HepG2 (cell line): ENCODE results near the gene PLXNB2. TPM values are rescaled to one million over a fixed set of nuclear protein-coding genes. Genes with fewer than 3 reads are reported as not detected.

Experiments used
- ARID2 ChIP-seq: sonication (generic); formaldehyde crosslinking; IDR thresholded peaks from 2 replicates; pipeline ENCODE4 v1.8.1; 2022; ENCODE audit warnings: mild to moderate bottlenecking, missing genetic modification reagents, borderline replicate concordance
- FOSL2 ChIP-seq: sonication (generic); formaldehyde crosslinking; IDR thresholded peaks from 2 replicates; pipeline ENCODE4 v1.4.0; 2020; ENCODE audit warnings: missing genetic modification reagents
- FOXM1 ChIP-seq: sonication (generic); formaldehyde crosslinking; IDR thresholded peaks from 2 replicates; pipeline ENCODE4 v1.5.0; 2020; ENCODE audit warnings: missing genetic modification reagents
- HNRNPUL1 ChIP-seq: fragments of 200-400 bp; formaldehyde crosslinking; IDR thresholded peaks from 2 replicates; pipeline ENCODE4 v1.6.1; 2017; ENCODE audit warnings: low read depth, mild to moderate bottlenecking, low read length, moderate library complexity
- IRX3 ChIP-seq: sonication (generic); formaldehyde crosslinking; IDR thresholded peaks from 2 replicates; pipeline ENCODE4 v1.8.1; 2023; ENCODE audit warnings: mild to moderate bottlenecking, low read depth, missing genetic modification reagents, borderline replicate concordance
- MTF2 ChIP-seq: sonication (generic); formaldehyde crosslinking; IDR thresholded peaks from 2 replicates; pipeline ENCODE4 v1.5.0; 2020; ENCODE audit warnings: missing genetic modification reagents, borderline replicate concordance
- ZIK1 ChIP-seq: sonication (generic); formaldehyde crosslinking; IDR thresholded peaks from 2 replicates; pipeline ENCODE4 v1.5.0; 2020; ENCODE audit warnings: mild to moderate bottlenecking, low read depth, missing genetic modification reagents, borderline replicate concordance
- ZNF260 ChIP-seq: sonication (generic); formaldehyde crosslinking; IDR thresholded peaks from 2 replicates; pipeline ENCODE4 v1.4.0; 2020; ENCODE audit warnings: missing genetic modification reagents, low read depth, mild to moderate bottlenecking, borderline replicate concordance
- ZNF674 ChIP-seq: sonication (generic); formaldehyde crosslinking; IDR thresholded peaks from 2 replicates; pipeline ENCODE4 v1.5.0; 2020; ENCODE audit warnings: low read depth, mild to moderate bottlenecking, missing genetic modification reagents
- ZNF850 ChIP-seq: sonication (generic); formaldehyde crosslinking; conservative IDR thresholded peaks from 2 replicates; pipeline ENCODE4 v1.9.0; 2021; ENCODE audit warnings: mild to moderate bottlenecking, missing genetic modification reagents
- ZSCAN21 ChIP-seq: sonication (generic); formaldehyde crosslinking; IDR thresholded peaks from 2 replicates; pipeline ENCODE4 v1.8.0; 2022; ENCODE audit warnings: mild to moderate bottlenecking, missing genetic modification reagents, moderate library complexity, borderline replicate concordance
- polyA plus RNA-seq, 8 experiments: library from polyadenylated mRNA; depleted of rRNA in 3 of 8; stranded (reverse) in 7 of 8; unstranded in 1 of 8; fragments of >200 nt; fragmentation: Illumina TruSeq in 4 of 8; extraction: Trizol in 4 of 8; gene quantifications; 2 replicates each; pipeline versions ENCODE4 v1.2.1 to v1.2.3, GENCODE V29; 2011 to 2016; ENCODE audit warnings: low read depth in 4 of 8, missing spikeins in 1 of 8, mixed read lengths in 1 of 8; ENCODE audit not compliant: insufficient read depth in 1 of 8
- total RNA-seq, 5 experiments: library from RNA; depleted of rRNA; stranded (reverse); fragments of >200 nt; fragmentation: Illumina TruSeq; extraction: Trizol; gene quantifications; 2 replicates each; pipeline ENCODE4 v1.2.3, GENCODE V29; 2016; ENCODE audit warnings: low read depth in 1 of 5
- TF ChIP-seq, protein P1 (sequence below): sonication (generic); formaldehyde crosslinking; IDR thresholded peaks from 2 replicates; pipeline ENCODE4 v1.4.0; 2020; ENCODE audit warnings: missing genetic modification reagents
- TF ChIP-seq, protein P2 (sequence below): IDR thresholded peaks from 2 replicates; pipeline ENCODE4 v1.6.1; 2016; ENCODE audit warnings: mild to moderate bottlenecking, missing biosample characterization, missing genetic modification reagents
- TF ChIP-seq, protein P3 (sequence below), 2 experiments: fragments of 450-650 bp in 1 of 2; sonication (generic) in 1 of 2; formaldehyde crosslinking in 1 of 2; IDR thresholded peaks; 2 replicates each; pipeline versions ENCODE4 v1.6.1 to v1.8.0; 2016 to 2022; ENCODE audit warnings: antibody characterized with exemption in 1 of 2, mild to moderate bottlenecking in 1 of 2, missing genetic modification reagents in 1 of 2
- TF ChIP-seq, protein P4 (sequence below): sonication (generic); formaldehyde crosslinking; conservative IDR thresholded peaks from 2 replicates; pipeline ENCODE4 v1.8.0; 2022; ENCODE audit warnings: missing genetic modification reagents

The PLXNB2 gene
- total and polyA plus RNA-seq, 2 of the 13 experiments (the other 11 are each of a cell fraction or from before 2014, with no cell fraction given), result 32.6 to 68.9 TPM

DNA sequence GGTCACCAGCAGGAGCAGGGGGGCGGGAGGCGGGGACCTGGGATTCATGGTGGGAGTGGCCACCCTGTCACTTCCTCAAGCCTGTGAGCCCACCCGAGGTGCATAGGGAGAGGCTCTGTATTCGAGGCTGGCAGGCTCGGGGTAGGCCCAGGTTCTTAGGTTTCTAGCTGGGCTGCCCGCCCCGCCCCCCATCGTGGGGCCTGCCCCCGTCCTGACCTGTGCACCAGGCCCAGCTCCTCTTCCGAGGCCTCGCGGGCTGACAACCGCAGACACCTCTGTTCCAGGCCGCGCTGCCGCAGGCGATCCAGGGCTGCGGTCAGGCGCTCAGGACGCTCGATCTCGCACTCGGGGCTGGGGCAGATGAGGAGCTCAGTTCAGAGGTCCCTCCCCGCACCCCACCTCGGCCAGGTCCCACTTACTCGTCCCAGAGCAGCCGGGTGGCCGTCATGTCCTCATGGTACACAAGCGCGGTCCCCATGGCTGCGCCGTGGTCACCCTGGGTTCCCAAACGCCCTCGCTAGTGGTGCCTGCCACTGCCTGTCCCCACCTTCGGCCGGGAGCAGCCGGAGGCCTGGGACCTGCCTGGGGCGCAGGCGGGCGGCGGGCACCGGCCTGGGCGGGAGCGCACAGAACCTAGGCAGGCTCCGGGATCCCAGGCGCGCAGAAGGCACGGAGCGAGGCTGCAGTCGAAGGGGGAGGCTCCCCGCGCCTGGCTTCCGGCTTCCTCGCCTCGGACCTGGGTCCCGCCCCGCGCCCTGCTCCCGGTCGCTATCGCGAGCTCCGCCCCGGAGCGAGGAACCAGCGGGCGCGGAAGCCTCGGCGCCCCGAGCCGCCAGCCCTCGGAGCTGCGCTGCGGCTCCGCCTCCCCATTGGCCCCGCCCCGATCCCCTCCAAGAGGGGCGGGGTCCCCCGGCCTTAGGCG, 56.6 kb downstream of the PLXNB2 start, which contains the start of gene HDAC10 (continued):
- TF ChIP-seq, protein P1, sequence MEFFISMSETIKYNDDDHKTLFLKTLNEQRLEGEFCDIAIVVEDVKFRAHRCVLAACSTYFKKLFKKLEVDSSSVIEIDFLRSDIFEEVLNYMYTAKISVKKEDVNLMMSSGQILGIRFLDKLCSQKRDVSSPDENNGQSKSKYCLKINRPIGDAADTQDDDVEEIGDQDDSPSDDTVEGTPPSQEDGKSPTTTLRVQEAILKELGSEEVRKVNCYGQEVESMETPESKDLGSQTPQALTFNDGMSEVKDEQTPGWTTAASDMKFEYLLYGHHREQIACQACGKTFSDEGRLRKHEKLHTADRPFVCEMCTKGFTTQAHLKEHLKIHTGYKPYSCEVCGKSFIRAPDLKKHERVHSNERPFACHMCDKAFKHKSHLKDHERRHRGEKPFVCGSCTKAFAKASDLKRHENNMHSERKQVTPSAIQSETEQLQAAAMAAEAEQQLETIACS (CRISPR knock-in tag), result no peak
- TF ChIP-seq, protein P2, sequence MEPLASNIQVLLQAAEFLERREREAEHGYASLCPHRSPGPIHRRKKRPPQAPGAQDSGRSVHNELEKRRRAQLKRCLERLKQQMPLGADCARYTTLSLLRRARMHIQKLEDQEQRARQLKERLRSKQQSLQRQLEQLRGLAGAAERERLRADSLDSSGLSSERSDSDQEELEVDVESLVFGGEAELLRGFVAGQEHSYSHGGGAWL (CRISPR knock-in tag), result no peak; the same call in 1 of the 2 replicates
- TF ChIP-seq, protein P3, sequence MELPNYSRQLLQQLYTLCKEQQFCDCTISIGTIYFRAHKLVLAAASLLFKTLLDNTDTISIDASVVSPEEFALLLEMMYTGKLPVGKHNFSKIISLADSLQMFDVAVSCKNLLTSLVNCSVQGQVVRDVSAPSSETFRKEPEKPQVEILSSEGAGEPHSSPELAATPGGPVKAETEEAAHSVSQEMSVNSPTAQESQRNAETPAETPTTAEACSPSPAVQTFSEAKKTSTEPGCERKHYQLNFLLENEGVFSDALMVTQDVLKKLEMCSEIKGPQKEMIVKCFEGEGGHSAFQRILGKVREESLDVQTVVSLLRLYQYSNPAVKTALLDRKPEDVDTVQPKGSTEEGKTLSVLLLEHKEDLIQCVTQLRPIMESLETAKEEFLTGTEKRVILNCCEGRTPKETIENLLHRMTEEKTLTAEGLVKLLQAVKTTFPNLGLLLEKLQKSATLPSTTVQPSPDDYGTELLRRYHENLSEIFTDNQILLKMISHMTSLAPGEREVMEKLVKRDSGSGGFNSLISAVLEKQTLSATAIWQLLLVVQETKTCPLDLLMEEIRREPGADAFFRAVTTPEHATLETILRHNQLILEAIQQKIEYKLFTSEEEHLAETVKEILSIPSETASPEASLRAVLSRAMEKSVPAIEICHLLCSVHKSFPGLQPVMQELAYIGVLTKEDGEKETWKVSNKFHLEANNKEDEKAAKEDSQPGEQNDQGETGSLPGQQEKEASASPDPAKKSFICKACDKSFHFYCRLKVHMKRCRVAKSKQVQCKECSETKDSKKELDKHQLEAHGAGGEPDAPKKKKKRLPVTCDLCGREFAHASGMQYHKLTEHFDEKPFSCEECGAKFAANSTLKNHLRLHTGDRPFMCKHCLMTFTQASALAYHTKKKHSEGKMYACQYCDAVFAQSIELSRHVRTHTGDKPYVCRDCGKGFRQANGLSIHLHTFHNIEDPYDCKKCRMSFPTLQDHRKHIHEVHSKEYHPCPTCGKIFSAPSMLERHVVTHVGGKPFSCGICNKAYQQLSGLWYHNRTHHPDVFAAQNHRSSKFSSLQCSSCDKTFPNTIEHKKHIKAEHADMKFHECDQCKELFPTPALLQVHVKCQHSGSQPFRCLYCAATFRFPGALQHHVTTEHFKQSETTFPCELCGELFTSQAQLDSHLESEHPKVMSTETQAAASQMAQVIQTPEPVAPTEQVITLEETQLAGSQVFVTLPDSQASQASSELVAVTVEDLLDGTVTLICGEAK (IDR thresholded peaks at IDR 0.05), result no peak
- TF ChIP-seq, protein P3 (CRISPR knock-in tag; IDR thresholded peaks at IDR 0.05), result peak; percentile 80
- TF ChIP-seq ZNF850, result no peak
- TF ChIP-seq ARID2 (CRISPR knock-in tag), result 0 out of 2 replicates have a peak, but pooled peaks have one; percentile 58
- TF ChIP-seq ZIK1 (CRISPR knock-in tag), result peak; percentile 25; the same call in 1 of the 2 replicates
- TF ChIP-seq ZNF674 (CRISPR knock-in tag), result no peak
- no peak for TF ChIP-seq FOXM1
- no peak for TF ChIP-seq IRX3 (CRISPR knock-in tag)
- TF ChIP-seq, protein P4, sequence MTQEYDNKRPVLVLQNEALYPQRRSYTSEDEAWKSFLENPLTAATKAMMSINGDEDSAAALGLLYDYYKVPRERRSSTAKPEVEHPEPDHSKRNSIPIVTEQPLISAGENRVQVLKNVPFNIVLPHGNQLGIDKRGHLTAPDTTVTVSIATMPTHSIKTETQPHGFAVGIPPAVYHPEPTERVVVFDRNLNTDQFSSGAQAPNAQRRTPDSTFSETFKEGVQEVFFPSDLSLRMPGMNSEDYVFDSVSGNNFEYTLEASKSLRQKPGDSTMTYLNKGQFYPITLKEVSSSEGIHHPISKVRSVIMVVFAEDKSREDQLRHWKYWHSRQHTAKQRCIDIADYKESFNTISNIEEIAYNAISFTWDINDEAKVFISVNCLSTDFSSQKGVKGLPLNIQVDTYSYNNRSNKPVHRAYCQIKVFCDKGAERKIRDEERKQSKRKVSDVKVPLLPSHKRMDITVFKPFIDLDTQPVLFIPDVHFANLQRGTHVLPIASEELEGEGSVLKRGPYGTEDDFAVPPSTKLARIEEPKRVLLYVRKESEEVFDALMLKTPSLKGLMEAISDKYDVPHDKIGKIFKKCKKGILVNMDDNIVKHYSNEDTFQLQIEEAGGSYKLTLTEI (CRISPR knock-in tag), result no peak
- peak; percentile 40; the same call in 1 of the 2 replicates for TF ChIP-seq ZSCAN21
- no peak for TF ChIP-seq FOSL2 (CRISPR knock-in tag)
- no peak for TF ChIP-seq HNRNPUL1
- TF ChIP-seq ZNF260 (CRISPR knock-in tag), result no peak
- peak; percentile 92; the same call in 1 of the 2 replicates for TF ChIP-seq MTF2 (CRISPR knock-in tag)
